ENCODE results near the gene UPF1.

DNA sequence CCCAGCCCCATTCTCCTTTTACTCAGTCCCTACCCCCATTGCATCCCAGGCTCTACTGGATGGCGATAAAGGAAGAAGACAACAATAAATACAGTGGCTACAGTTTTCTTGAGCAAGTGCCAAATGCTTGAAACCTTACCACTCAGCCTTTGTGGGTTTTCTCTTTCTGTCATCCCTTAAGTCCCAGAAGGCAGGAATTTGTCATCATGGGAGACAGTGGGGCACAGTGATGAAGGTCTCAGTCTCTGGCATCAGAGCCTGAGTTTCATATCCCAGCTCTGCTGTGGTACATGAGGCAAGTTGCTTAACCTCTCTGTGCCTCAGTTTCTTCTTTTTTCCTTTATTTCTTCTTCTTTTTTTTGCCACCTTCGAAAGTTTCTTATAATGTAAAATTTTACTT is 35.5 kb upstream of the UPF1 start:
- TF ChIP-seq CTCF (IDR thresholded peaks at IDR 0.05) (no peak), EZH2phosphoT487 (IDR thresholded peaks at IDR 0.05) (no peak), EZH2 (IDR thresholded peaks at IDR 0.05) (no peak)
